SK-N-SH (cell line): ENCODE measurements around the gene AKT2. TPM values are rescaled to one million over a fixed set of nuclear protein-coding genes. Genes with fewer than 3 reads are reported as not detected.

Source experiments
- CTCF ChIA-PET: fragments of 300-600, 350-600 bp; formaldehyde crosslinking; extraction: SDS; loops from one replicate; lab custom pipeline; 2021; lab: Yijun Ruan, JAX
- POLR2A ChIA-PET: fragments of 350-600 bp; sonication (Branson Sonifier 250); formaldehyde crosslinking; extraction: SDS; loops from one replicate; lab custom pipeline; 2020; ENCODE audit warnings: antibody characterized with exemption, inconsistent platforms; lab: Yijun Ruan, JAX
- DNase-seq: peaks from one replicate; pipeline ENCODE4 v3.0.0; 2012
- H2AFZ ChIP-seq: fragments of 200-600 bp; sonication (generic); 2 replicates; pipeline ENCODE4 v1.8.1; 2016; ENCODE audit warnings: antibody characterized with exemption, mild to moderate bottlenecking, low read depth
- H3F3A ChIP-seq: fragments of 200-600 bp; sonication (generic); replicated peaks from 2 replicates; pipeline ENCODE3; 2016; ENCODE audit warnings: antibody characterized with exemption, mild to moderate bottlenecking; ENCODE audit not compliant: insufficient read depth
- H3K27ac ChIP-seq, 2 experiments: fragments of 200-500 bp in 1 of 2; fragments of 200-600 bp in 1 of 2; sonication (Bioruptor generic) in 1 of 2; sonication (generic), shearing (Covaris generic) in 1 of 2; 2 replicates each; pipeline versions ENCODE4 v1.5.1 to v1.6.1; 2014 to 2016; ENCODE audit warnings: low read depth in 2 of 2, inconsistent platforms in 1 of 2, low read length in 1 of 2, mild to moderate bottlenecking in 1 of 2, mixed read lengths in 1 of 2
- H3K27me3 ChIP-seq: fragments of 200-600 bp; sonication (generic), shearing (Covaris generic); 2 replicates; pipeline ENCODE4 v1.6.1; 2016; ENCODE audit warnings: mixed run types; ENCODE audit not compliant: insufficient read depth
- H3K36me3 ChIP-seq, 2 experiments: fragments of 200-500 bp in 1 of 2; fragments of 200-600 bp in 1 of 2; sonication (Bioruptor generic) in 1 of 2; sonication (generic) in 1 of 2; replicated peaks in 1 of 2; 2 replicates each; pipeline versions ENCODE3 to v1.5.1; 2014 to 2016; ENCODE audit warnings: low read length in 1 of 2, mild to moderate bottlenecking in 1 of 2; ENCODE audit not compliant: insufficient read depth in 2 of 2, control insufficient read depth in 1 of 2
- H3K4me1 ChIP-seq, 2 experiments: fragments of 200-500 bp in 1 of 2; fragments of 200-600 bp in 1 of 2; sonication (Bioruptor generic) in 1 of 2; sonication (generic), shearing (Covaris generic) in 1 of 2; 2 replicates each; pipeline versions ENCODE4 v1.5.1 to v1.6.1; 2014 to 2016; ENCODE audit warnings: low read depth in 1 of 2, low read length in 1 of 2, mixed run types in 1 of 2; ENCODE audit not compliant: insufficient read depth in 2 of 2, control insufficient read depth in 1 of 2
- H3K4me2 ChIP-seq: fragments of 200-600 bp; sonication (generic), shearing (Covaris generic); 2 replicates; pipeline ENCODE4 v1.6.1; 2017; ENCODE audit warnings: mixed run types
- H3K4me3 ChIP-seq, 2 experiments: fragments of 200-500 bp in 1 of 2; fragments of 200-600 bp in 1 of 2; sonication (Bioruptor generic) in 1 of 2; sonication (generic), shearing (Covaris generic) in 1 of 2; 2 replicates each; pipeline versions ENCODE4 v1.5.1 to v1.8.1; 2014 to 2016; ENCODE audit warnings: low read depth in 2 of 2, inconsistent platforms in 1 of 2, low read length in 1 of 2, mild to moderate bottlenecking in 1 of 2, mixed read lengths in 1 of 2, moderate library complexity in 1 of 2
- H3K79me2 ChIP-seq: fragments of 200-600 bp; sonication (generic); 2 replicates; pipeline ENCODE4 v1.8.1; 2017; ENCODE audit warnings: mild to moderate bottlenecking; ENCODE audit not compliant: insufficient read depth
- H3K9ac ChIP-seq: fragments of 200-600 bp; sonication (generic); 2 replicates; pipeline ENCODE4 v1.6.1; 2017; ENCODE audit warnings: mixed run types
- H3K9me2 ChIP-seq: fragments of 200-600 bp; sonication (generic); 2 replicates; pipeline ENCODE4 v1.6.1; 2017; ENCODE audit warnings: mixed run types
- H3K9me3 ChIP-seq: fragments of 200-600 bp; sonication (generic); 2 replicates; pipeline ENCODE4 v1.6.1; 2017; ENCODE audit warnings: mixed run types, mild to moderate bottlenecking, moderate library complexity
- H4K20me1 ChIP-seq: fragments of 200-600 bp; sonication (generic); 2 replicates; pipeline ENCODE4 v1.6.1; 2017; ENCODE audit warnings: mild to moderate bottlenecking, mixed run types; ENCODE audit not compliant: insufficient read depth
- CHD2 ChIP-seq: fragments of 150-350 bp; IDR thresholded peaks from 2 replicates; pipeline ENCODE4 v1.6.1; 2018; ENCODE audit warnings: low read length; ENCODE audit not compliant: partially characterized antibody
- ELF1 ChIP-seq: IDR thresholded peaks from 2 replicates; pipeline ENCODE4 v1.4.0; 2012
- EZH2phosphoT487 ChIP-seq: fragments of 200-600 bp; sonication (generic); IDR thresholded peaks from 2 replicates; pipeline ENCODE4 v1.6.1; 2017; ENCODE audit warnings: low read depth, mixed run types, mild to moderate bottlenecking, antibody characterized with exemption, moderate library complexity, borderline replicate concordance
- FOSL2 ChIP-seq: IDR thresholded peaks from 2 replicates; pipeline ENCODE4 v1.4.0; 2012; ENCODE audit warnings: low read depth, mild to moderate bottlenecking, moderate library complexity, borderline replicate concordance
- FOXJ3 ChIP-seq: sonication (generic); formaldehyde crosslinking; IDR thresholded peaks from 2 replicates; pipeline ENCODE4 v1.5.1; 2020; ENCODE audit warnings: mild to moderate bottlenecking, missing genetic modification reagents
- FOXM1 ChIP-seq: IDR thresholded peaks from 2 replicates; pipeline ENCODE4 v1.4.0; 2012; ENCODE audit warnings: low read depth, mild to moderate bottlenecking
- GABPA ChIP-seq: IDR thresholded peaks from 2 replicates; pipeline ENCODE4 v1.4.0; 2012; ENCODE audit warnings: low read depth, mild to moderate bottlenecking
- GATA2 ChIP-seq: sonication (generic); formaldehyde crosslinking; IDR thresholded peaks from 2 replicates; pipeline ENCODE4 v1.5.0; 2020; ENCODE audit warnings: mild to moderate bottlenecking, missing genetic modification reagents
- MEF2A ChIP-seq: IDR thresholded peaks from 2 replicates; pipeline ENCODE4 v1.4.0; 2012; ENCODE audit warnings: low read depth, borderline replicate concordance
- NFIC ChIP-seq: IDR thresholded peaks from 2 replicates; pipeline ENCODE4 v1.4.0; 2012; ENCODE audit warnings: borderline replicate concordance
- NRF1 ChIP-seq: IDR thresholded peaks from 2 replicates; pipeline ENCODE4 v1.6.1; 2012; ENCODE audit warnings: low read depth, mild to moderate bottlenecking, low read length
- RAD21 ChIP-seq: IDR thresholded peaks from 2 replicates; pipeline ENCODE4 v1.6.1; 2012; ENCODE audit warnings: mild to moderate bottlenecking, low read length
- RCOR1 ChIP-seq: fragments of 150-350 bp; IDR thresholded peaks from 2 replicates; pipeline ENCODE4 v1.6.1; 2017; ENCODE audit warnings: antibody characterized with exemption, low read length
- RFX5 ChIP-seq: IDR thresholded peaks from 2 replicates; pipeline ENCODE4 v1.6.1; 2012; ENCODE audit warnings: mild to moderate bottlenecking, improper control_type of control experiment, low read length
- TCF12 ChIP-seq: IDR thresholded peaks from 2 replicates; pipeline ENCODE4 v1.4.0; 2012
- TEAD4 ChIP-seq: IDR thresholded peaks from 2 replicates; pipeline ENCODE4 v1.4.0; 2012; ENCODE audit warnings: mild to moderate bottlenecking, borderline replicate concordance; ENCODE audit not compliant: insufficient read depth
- YY1 ChIP-seq: IDR thresholded peaks from 2 replicates; pipeline ENCODE4 v1.4.0; 2012; ENCODE audit warnings: low read depth, mild to moderate bottlenecking
- WGBS: methylation state at CpG from one replicate; pipeline ENCODE4 v1.1.6; 2017; ENCODE audit warnings: low lambda C conversion rate; 5-methylcytosine and 5-hydroxymethylcytosine counted together
- polyA plus RNA-seq, 3 experiments: library from polyadenylated mRNA; depleted of rRNA; stranded (reverse); fragments of >200 nt; gene quantifications; 2 replicates each; pipeline ENCODE4 v1.2.3, GENCODE V29; 2012
- TF ChIP-seq, protein P1 (sequence below): fragments of 150-350 bp; IDR thresholded peaks from 2 replicates; pipeline ENCODE4 v1.6.1; 2017; ENCODE audit warnings: antibody characterized with exemption, low read length, low read depth, borderline replicate concordance
- TF ChIP-seq, protein P2 (sequence below): fragments of 200-600 bp; sonication (generic); IDR thresholded peaks from 2 replicates; pipeline ENCODE4 v1.6.1; 2017; ENCODE audit warnings: antibody characterized with exemption, mild to moderate bottlenecking, moderate library complexity
- TF ChIP-seq, protein P3 (sequence below): IDR thresholded peaks from 2 replicates; pipeline ENCODE4 v1.4.0; 2012; ENCODE audit warnings: low read depth, borderline replicate concordance

Gene AKT2
- polyA plus RNA-seq, 1 of the 3 experiments (the other 2 are of a cell fraction), result 99.8 TPM

DNA sequence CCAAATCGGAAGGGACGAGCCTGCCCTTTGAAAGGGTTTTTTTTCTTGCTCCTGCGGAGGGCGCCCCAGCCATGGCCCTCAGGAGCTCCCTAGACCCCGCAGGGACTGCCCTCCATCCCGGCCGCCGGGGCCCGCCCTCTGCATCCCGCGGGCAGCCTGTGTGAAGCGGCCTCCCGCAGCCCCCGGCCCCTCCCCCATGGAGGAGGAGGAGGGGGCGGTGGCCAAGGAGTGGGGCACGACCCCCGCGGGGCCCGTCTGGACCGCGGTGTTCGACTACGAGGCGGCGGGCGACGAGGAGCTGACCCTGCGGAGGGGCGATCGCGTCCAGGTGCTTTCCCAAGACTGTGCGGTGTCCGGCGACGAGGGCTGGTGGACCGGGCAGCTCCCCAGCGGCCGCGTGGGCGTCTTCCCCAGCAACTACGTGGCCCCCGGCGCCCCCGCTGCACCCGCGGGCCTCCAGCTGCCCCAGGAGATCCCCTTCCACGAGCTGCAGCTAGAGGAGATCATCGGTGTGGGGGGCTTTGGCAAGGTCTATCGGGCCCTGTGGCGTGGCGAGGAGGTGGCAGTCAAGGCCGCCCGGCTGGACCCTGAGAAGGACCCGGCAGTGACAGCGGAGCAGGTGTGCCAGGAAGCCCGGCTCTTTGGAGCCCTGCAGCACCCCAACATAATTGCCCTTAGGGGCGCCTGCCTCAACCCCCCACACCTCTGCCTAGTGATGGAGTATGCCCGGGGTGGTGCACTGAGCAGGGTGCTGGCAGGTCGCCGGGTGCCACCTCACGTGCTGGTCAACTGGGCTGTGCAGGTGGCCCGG is 93.1 kb downstream of the AKT2 start:
- no peak for TF ChIP-seq RCOR1
- TF ChIP-seq RAD21, result no peak
- TF ChIP-seq FOSL2, result no peak
- no peak for TF ChIP-seq MEF2A
- TF ChIP-seq EZH2phosphoT487, result no peak
- TF ChIP-seq YY1, result no peak
- TF ChIP-seq NRF1, result no peak
- TF ChIP-seq GABPA, result no peak
- peak; percentile 32 for TF ChIP-seq CHD2
- TF ChIP-seq, protein P1, sequence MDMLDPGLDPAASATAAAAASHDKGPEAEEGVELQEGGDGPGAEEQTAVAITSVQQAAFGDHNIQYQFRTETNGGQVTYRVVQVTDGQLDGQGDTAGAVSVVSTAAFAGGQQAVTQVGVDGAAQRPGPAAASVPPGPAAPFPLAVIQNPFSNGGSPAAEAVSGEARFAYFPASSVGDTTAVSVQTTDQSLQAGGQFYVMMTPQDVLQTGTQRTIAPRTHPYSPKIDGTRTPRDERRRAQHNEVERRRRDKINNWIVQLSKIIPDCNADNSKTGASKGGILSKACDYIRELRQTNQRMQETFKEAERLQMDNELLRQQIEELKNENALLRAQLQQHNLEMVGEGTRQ, result no peak
- TF ChIP-seq NFIC, result no peak
- TF ChIP-seq ELF1, result no peak
- no peak for TF ChIP-seq FOXM1
- TF ChIP-seq, protein P2, sequence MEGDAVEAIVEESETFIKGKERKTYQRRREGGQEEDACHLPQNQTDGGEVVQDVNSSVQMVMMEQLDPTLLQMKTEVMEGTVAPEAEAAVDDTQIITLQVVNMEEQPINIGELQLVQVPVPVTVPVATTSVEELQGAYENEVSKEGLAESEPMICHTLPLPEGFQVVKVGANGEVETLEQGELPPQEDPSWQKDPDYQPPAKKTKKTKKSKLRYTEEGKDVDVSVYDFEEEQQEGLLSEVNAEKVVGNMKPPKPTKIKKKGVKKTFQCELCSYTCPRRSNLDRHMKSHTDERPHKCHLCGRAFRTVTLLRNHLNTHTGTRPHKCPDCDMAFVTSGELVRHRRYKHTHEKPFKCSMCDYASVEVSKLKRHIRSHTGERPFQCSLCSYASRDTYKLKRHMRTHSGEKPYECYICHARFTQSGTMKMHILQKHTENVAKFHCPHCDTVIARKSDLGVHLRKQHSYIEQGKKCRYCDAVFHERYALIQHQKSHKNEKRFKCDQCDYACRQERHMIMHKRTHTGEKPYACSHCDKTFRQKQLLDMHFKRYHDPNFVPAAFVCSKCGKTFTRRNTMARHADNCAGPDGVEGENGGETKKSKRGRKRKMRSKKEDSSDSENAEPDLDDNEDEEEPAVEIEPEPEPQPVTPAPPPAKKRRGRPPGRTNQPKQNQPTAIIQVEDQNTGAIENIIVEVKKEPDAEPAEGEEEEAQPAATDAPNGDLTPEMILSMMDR, result peak; percentile 19
- no peak for TF ChIP-seq TCF12
- TF ChIP-seq RFX5, result no peak
- TF ChIP-seq FOXJ3 (CRISPR knock-in tag), result no peak
- TF ChIP-seq, protein P3, sequence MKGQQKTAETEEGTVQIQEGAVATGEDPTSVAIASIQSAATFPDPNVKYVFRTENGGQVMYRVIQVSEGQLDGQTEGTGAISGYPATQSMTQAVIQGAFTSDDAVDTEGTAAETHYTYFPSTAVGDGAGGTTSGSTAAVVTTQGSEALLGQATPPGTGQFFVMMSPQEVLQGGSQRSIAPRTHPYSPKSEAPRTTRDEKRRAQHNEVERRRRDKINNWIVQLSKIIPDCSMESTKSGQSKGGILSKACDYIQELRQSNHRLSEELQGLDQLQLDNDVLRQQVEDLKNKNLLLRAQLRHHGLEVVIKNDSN, result 0 out of 2 replicates have a peak, but pooled peaks have one; percentile 7
- no peak for TF ChIP-seq TEAD4
- TF ChIP-seq GATA2 (CRISPR knock-in tag), result no peak
- peak overlapping the region; percentile 79 for H2AFZ ChIP-seq
- DNase-seq, result peak; percentile 88
- no peaks in the 10 kb centered on the region for H3K9me3 ChIP-seq
- H3K4me3 ChIP-seq, result peak overlapping the region; percentile 73 to 81
- H3K4me1 ChIP-seq, result peaks cover 5 to 11% of the 10 kb centered on the region in 2 experiments; a peak in 2 of 4 replicates
- peak overlapping the region; percentile 59 for H3K9ac ChIP-seq
- 21% methylated on average over 25 of the region's 62 CpGs for WGBS
- H3K27me3 ChIP-seq, result no peaks in the 10 kb centered on the region
- H3K36me3 ChIP-seq, result no peaks in the 10 kb centered on the region
- H3F3A ChIP-seq, result no peaks in the 10 kb centered on the region
- peaks cover 6% of the 10 kb centered on the region; the same call in 1 of the 2 replicates for H3K79me2 ChIP-seq
- POLR2A ChIA-PET, result interaction anchor here (0.7 to 2.3 kb wide), 2 partner anchors 26 to 45 kb away, joined by 3 to 6 read pairs; partner anchors contain the start of gene TTC9B
- CTCF ChIA-PET, result interaction anchor here (1.0 to 3.5 kb wide), 4 partner anchors 8 to 409 kb away, joined by 3 to 20 read pairs (median 4); partner anchors contain the start of genes AKT2, LTBP4 and TTC9B
- no peaks in the 10 kb centered on the region for H3K9me2 ChIP-seq
- 0 out of 2 replicates have a peak, but pooled peaks cover 4% of the 10 kb centered on the region for H4K20me1 ChIP-seq
- no peak overlapping the region; a peak in 1 of 4 replicates for H3K27ac ChIP-seq
- peak overlapping the region; percentile 95 for H3K4me2 ChIP-seq
